Ishikawa (cell line): ENCODE results near the gene ZMIZ1.

ENCODE experiments used
- CEBPB ChIP-seq: IDR thresholded peaks from 2 replicates; pipeline ENCODE4 v1.6.1; 2012
- CREB1 ChIP-seq: IDR thresholded peaks from 2 replicates; pipeline ENCODE4 v1.6.1; 2012; ENCODE audit warnings: low read depth
- EP300 ChIP-seq: IDR thresholded peaks from 2 replicates; pipeline ENCODE4 v1.6.1; 2012; ENCODE audit warnings: borderline replicate concordance
- FOXM1 ChIP-seq: IDR thresholded peaks from 2 replicates; pipeline ENCODE4 v1.6.1; 2012; ENCODE audit warnings: low read depth, borderline replicate concordance
- RAD21 ChIP-seq: IDR thresholded peaks from 2 replicates; pipeline ENCODE4 v1.6.1; 2012; ENCODE audit warnings: low read depth
- TAF1 ChIP-seq: IDR thresholded peaks from 2 replicates; pipeline ENCODE4 v1.6.1; 2012; ENCODE audit warnings: low read depth, mild to moderate bottlenecking
- TCF12 ChIP-seq: IDR thresholded peaks from 2 replicates; pipeline ENCODE4 v1.6.1; 2012; ENCODE audit warnings: low read depth
- TEAD4 ChIP-seq: IDR thresholded peaks from 2 replicates; pipeline ENCODE4 v1.6.1; 2012
- YY1 ChIP-seq: IDR thresholded peaks from 2 replicates; pipeline ENCODE4 v1.6.1; 2012; ENCODE audit warnings: low read depth
- ZBTB7A ChIP-seq: IDR thresholded peaks from 2 replicates; pipeline ENCODE4 v1.6.1; 2012; ENCODE audit warnings: low read depth
- TF ChIP-seq, protein P1 (sequence below): IDR thresholded peaks from 2 replicates; pipeline ENCODE4 v1.6.1; 2012; ENCODE audit warnings: low read depth, mild to moderate bottlenecking
- TF ChIP-seq, protein P2 (sequence below): IDR thresholded peaks from 2 replicates; pipeline ENCODE4 v1.6.1; 2012
- TF ChIP-seq, protein P3 (sequence below): IDR thresholded peaks from 2 replicates; pipeline ENCODE4 v1.6.1; 2012

GRCh38 chr10:79312601-79313187 lies 243.9 kb downstream of the ZMIZ1 start:
- TF ChIP-seq YY1 (no peak), EP300 (no peak), TAF1 (no peak), TEAD4 (no peak), CEBPB (no peak), CREB1 (no peak), RAD21 (no peak), ZBTB7A (no peak), FOXM1 (no peak), TCF12 (no peak)
- TF ChIP-seq, protein P1, sequence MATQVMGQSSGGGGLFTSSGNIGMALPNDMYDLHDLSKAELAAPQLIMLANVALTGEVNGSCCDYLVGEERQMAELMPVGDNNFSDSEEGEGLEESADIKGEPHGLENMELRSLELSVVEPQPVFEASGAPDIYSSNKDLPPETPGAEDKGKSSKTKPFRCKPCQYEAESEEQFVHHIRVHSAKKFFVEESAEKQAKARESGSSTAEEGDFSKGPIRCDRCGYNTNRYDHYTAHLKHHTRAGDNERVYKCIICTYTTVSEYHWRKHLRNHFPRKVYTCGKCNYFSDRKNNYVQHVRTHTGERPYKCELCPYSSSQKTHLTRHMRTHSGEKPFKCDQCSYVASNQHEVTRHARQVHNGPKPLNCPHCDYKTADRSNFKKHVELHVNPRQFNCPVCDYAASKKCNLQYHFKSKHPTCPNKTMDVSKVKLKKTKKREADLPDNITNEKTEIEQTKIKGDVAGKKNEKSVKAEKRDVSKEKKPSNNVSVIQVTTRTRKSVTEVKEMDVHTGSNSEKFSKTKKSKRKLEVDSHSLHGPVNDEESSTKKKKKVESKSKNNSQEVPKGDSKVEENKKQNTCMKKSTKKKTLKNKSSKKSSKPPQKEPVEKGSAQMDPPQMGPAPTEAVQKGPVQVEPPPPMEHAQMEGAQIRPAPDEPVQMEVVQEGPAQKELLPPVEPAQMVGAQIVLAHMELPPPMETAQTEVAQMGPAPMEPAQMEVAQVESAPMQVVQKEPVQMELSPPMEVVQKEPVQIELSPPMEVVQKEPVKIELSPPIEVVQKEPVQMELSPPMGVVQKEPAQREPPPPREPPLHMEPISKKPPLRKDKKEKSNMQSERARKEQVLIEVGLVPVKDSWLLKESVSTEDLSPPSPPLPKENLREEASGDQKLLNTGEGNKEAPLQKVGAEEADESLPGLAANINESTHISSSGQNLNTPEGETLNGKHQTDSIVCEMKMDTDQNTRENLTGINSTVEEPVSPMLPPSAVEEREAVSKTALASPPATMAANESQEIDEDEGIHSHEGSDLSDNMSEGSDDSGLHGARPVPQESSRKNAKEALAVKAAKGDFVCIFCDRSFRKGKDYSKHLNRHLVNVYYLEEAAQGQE = no peak
- TF ChIP-seq, protein P2, sequence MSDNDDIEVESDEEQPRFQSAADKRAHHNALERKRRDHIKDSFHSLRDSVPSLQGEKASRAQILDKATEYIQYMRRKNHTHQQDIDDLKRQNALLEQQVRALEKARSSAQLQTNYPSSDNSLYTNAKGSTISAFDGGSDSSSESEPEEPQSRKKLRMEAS = no peak
- TF ChIP-seq, protein P3, sequence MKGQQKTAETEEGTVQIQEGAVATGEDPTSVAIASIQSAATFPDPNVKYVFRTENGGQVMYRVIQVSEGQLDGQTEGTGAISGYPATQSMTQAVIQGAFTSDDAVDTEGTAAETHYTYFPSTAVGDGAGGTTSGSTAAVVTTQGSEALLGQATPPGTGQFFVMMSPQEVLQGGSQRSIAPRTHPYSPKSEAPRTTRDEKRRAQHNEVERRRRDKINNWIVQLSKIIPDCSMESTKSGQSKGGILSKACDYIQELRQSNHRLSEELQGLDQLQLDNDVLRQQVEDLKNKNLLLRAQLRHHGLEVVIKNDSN = no peak
